ENCODE results near the gene DOCK4.

DNA sequence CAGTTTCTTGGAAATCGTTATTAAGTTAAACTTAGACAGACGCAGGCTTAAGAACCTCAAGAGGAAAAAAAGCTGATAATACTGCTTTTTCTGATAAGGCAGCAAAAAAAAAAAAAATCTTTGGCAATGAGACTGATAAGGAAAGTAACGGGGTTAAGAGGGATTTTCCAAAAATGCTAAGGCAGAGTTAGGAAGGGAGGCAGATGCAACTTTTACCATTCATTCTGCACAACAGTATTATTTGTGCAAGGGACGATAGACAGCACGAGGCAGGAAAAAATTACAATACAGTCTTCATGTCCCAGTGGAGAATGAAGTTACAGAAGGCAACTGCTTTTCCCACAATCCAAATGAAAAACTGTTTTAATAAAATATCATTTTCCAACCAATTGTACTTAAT is 194.0 kb downstream of the DOCK4 start:
- TF ChIP-seq, protein P1, sequence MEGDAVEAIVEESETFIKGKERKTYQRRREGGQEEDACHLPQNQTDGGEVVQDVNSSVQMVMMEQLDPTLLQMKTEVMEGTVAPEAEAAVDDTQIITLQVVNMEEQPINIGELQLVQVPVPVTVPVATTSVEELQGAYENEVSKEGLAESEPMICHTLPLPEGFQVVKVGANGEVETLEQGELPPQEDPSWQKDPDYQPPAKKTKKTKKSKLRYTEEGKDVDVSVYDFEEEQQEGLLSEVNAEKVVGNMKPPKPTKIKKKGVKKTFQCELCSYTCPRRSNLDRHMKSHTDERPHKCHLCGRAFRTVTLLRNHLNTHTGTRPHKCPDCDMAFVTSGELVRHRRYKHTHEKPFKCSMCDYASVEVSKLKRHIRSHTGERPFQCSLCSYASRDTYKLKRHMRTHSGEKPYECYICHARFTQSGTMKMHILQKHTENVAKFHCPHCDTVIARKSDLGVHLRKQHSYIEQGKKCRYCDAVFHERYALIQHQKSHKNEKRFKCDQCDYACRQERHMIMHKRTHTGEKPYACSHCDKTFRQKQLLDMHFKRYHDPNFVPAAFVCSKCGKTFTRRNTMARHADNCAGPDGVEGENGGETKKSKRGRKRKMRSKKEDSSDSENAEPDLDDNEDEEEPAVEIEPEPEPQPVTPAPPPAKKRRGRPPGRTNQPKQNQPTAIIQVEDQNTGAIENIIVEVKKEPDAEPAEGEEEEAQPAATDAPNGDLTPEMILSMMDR (IDR thresholded peaks at IDR 0.05), result no peak
- no peak for TF ChIP-seq ZFX (IDR thresholded peaks at IDR 0.05; ENCODE audit: borderline replicate concordance)

Measured in 22Rv1 (cell line).